Body of pancreas (tissue), 4 donors: ENCODE measurements around the gene CEP290. TPM values are rescaled to one million over a fixed set of nuclear protein-coding genes. Genes with fewer than 3 reads are reported as not detected.

Experiments used
- ATAC-seq: fragments of 150-250 bp; one replicate; pipeline ENCODE4 v1.9.1; 2016
- DNase-seq, 4 donors: peaks; one replicate each; pipeline ENCODE4 v3.0.0-alpha.2; 2019
- H3K27ac ChIP-seq, 4 donors: fragments of 200-600 bp; sonication (generic); 1 replicate in 3 of 4; 2 replicates in 1 of 4; pipeline versions ENCODE4 v1.5.1 to v1.6.1; 2016 to 2019; ENCODE audit warnings: mild to moderate bottlenecking in 1 of 4, mixed read lengths in 1 of 4, moderate library complexity in 1 of 4
- H3K27me3 ChIP-seq, 2 donors: fragments of 200-600 bp; sonication (generic); one replicate each; pipeline ENCODE4 v1.6.0; 2016; ENCODE audit warnings: mild to moderate bottlenecking in 1 of 2
- H3K36me3 ChIP-seq, 2 donors: fragments of 200-600 bp; sonication (generic); replicated peaks in 1 of 2; 2 replicates each; pipeline ENCODE4 v1.5.1; 2016; ENCODE audit warnings: low read depth in 2 of 2; ENCODE audit not compliant: insufficient read depth in 1 of 2
- H3K4me1 ChIP-seq: fragments of 200-600 bp; sonication (generic); one replicate; pipeline ENCODE4 v1.6.0; 2016
- H3K4me3 ChIP-seq, 2 donors: fragments of 200-600 bp; sonication (generic); 1 replicate in 1 of 2; 2 replicates in 1 of 2; pipeline ENCODE4 v1.5.1; 2016 to 2019
- H3K9me3 ChIP-seq, 3 donors: fragments of 200-600 bp; sonication (generic); 1 replicate in 2 of 3; 2 replicates in 1 of 3; pipeline ENCODE4 v1.5.1; 2016
- POLR2A ChIP-seq, 3 donors: fragments of 450-650 bp; IDR thresholded peaks; one replicate each; pipeline ENCODE4 v1.6.1; 2016; ENCODE audit warnings: antibody characterized with exemption in 3 of 3, mild to moderate bottlenecking in 2 of 3
- WGBS, 2 donors: methylation state at CpG; one replicate each; pipeline ENCODE4 v1.1.5; 2017; 5-methylcytosine and 5-hydroxymethylcytosine counted together
- intact Hi-C: fragments of 100-400 bp; cut with DNase I; formaldehyde crosslinking; loops from one replicate; pipeline ENCODE4 v1.15.1; 2023
- total RNA-seq, 2 donors: library from RNA; depleted of rRNA; stranded (reverse); fragments of >200 nt; gene quantifications; one replicate each; pipeline ENCODE4 v1.1.0, GENCODE V29; 2016
- TF ChIP-seq, protein P1 (sequence below), 7 experiments: fragments of 450-650 bp in 4 of 7; fragments of 200-600 bp in 3 of 7; sonication (generic) in 3 of 7; IDR thresholded peaks; one replicate each; pipeline ENCODE4 v1.5.1; 2016 to 2019; ENCODE audit warnings: antibody characterized with exemption in 7 of 7

Gene CEP290, protein sequence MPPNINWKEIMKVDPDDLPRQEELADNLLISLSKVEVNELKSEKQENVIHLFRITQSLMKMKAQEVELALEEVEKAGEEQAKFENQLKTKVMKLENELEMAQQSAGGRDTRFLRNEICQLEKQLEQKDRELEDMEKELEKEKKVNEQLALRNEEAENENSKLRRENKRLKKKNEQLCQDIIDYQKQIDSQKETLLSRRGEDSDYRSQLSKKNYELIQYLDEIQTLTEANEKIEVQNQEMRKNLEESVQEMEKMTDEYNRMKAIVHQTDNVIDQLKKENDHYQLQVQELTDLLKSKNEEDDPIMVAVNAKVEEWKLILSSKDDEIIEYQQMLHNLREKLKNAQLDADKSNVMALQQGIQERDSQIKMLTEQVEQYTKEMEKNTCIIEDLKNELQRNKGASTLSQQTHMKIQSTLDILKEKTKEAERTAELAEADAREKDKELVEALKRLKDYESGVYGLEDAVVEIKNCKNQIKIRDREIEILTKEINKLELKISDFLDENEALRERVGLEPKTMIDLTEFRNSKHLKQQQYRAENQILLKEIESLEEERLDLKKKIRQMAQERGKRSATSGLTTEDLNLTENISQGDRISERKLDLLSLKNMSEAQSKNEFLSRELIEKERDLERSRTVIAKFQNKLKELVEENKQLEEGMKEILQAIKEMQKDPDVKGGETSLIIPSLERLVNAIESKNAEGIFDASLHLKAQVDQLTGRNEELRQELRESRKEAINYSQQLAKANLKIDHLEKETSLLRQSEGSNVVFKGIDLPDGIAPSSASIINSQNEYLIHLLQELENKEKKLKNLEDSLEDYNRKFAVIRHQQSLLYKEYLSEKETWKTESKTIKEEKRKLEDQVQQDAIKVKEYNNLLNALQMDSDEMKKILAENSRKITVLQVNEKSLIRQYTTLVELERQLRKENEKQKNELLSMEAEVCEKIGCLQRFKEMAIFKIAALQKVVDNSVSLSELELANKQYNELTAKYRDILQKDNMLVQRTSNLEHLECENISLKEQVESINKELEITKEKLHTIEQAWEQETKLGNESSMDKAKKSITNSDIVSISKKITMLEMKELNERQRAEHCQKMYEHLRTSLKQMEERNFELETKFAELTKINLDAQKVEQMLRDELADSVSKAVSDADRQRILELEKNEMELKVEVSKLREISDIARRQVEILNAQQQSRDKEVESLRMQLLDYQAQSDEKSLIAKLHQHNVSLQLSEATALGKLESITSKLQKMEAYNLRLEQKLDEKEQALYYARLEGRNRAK (N-terminal part only)
- 10 to 100 TPM; 20.4 to 22.6 TPM for total RNA-seq

DNA sequence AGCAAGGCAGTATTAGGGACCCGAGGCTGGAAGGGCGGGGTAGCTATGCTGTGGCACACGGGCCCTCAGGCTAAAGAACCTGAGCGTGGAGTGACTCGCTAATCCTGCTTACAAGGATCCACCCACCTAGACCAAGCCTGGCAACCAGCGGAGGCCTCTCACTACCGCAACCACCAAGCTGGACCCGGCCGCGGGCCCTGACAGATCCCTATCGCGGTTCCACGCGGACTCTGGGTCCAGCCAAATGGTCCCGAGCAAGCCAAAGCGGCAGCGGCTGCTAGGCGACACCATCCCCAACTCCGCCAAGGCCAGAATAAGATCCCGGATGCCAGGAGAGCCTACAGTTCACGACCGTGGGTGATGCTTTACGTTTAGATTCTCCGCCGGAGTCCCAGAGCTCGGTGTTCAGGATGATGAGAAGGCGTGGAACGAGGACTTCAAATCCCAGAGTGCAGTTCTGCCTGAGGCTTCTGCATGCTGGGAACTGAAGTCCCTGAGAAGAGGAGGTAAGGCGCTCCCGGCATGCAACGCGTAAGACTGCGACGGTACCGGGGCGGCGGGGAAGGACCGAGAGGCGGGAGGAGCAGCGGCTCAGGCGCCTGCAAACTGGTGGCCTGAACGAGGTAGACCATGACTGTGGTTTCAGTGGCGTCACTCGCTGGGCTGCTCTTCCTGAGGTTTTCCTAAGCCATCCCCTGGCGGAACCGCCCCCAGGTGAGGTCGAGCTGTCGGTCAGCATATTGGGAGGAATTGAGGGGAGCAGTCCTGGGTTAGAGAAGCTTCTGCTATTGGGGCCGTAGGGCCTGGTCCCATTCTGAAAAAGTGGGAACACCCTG lies at the start of gene CEP290, which contains the start of gene TMTC3:
Gene CEP290, minus strand, starts transcription at position 315 of the 836 bp plus-strand sequence. CDS start 781 bp downstream, outside the sequence.
Gene TMTC3, plus strand, starts transcription at position 534 of the 836 bp plus-strand sequence. CDS start 6,009 bp downstream, outside the sequence.
- peak within 1 kb of the TSS; percentile 22 to 30 for H3K4me3 ChIP-seq
- no peaks in the 10 kb centered on the region for H3K27me3 ChIP-seq
- peaks cover 11% of the 10 kb centered on the region for H3K4me1 ChIP-seq
- 0% methylated on average over 27 to 49 of the region's 49 CpGs for WGBS, 2 donors
- DNase-seq (peak; percentile 94 to 99 (median 96)), ATAC-seq (peak; percentile 98)
- H3K36me3 ChIP-seq = no peaks in the 10 kb centered on the region
- TF ChIP-seq, protein P1, sequence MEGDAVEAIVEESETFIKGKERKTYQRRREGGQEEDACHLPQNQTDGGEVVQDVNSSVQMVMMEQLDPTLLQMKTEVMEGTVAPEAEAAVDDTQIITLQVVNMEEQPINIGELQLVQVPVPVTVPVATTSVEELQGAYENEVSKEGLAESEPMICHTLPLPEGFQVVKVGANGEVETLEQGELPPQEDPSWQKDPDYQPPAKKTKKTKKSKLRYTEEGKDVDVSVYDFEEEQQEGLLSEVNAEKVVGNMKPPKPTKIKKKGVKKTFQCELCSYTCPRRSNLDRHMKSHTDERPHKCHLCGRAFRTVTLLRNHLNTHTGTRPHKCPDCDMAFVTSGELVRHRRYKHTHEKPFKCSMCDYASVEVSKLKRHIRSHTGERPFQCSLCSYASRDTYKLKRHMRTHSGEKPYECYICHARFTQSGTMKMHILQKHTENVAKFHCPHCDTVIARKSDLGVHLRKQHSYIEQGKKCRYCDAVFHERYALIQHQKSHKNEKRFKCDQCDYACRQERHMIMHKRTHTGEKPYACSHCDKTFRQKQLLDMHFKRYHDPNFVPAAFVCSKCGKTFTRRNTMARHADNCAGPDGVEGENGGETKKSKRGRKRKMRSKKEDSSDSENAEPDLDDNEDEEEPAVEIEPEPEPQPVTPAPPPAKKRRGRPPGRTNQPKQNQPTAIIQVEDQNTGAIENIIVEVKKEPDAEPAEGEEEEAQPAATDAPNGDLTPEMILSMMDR (IDR thresholded peaks at IDR 0.05) = peak in 1 of 7 experiments; percentile 16
- peak; percentile 26 to 79 (median 75) for TF ChIP-seq POLR2A (IDR thresholded peaks at IDR 0.05)
- intact Hi-C loops = no loop called here
- no peaks in the 10 kb centered on the region for H3K9me3 ChIP-seq
- H3K27ac ChIP-seq = peak within 1 kb of the TSS; percentile 1 to 77 (median 60)

GRCh38 chr12:88188180-88188579 lies 46.3 kb upstream of the CEP290 start:
- intact Hi-C loops = no loop called here
- Histone ChIP-seq H3K9me3 (no peaks in the 10 kb centered on the region), H3K27ac (no peak overlapping the region), H3K27me3 (no peaks in the 10 kb centered on the region), H3K4me1 (no peaks in the 10 kb centered on the region), H3K4me3 (no peak overlapping the region), H3K36me3 (no peaks in the 10 kb centered on the region)
- 80 to 95% methylated on average over 1 of the region's 1 CpG for WGBS, 2 donors
- no peak for DNase-seq
- no peak for ATAC-seq
- no peak for TF ChIP-seq POLR2A (IDR thresholded peaks at IDR 0.05)
- TF ChIP-seq, protein P1 (IDR thresholded peaks at IDR 0.05) = no peak

DNA sequence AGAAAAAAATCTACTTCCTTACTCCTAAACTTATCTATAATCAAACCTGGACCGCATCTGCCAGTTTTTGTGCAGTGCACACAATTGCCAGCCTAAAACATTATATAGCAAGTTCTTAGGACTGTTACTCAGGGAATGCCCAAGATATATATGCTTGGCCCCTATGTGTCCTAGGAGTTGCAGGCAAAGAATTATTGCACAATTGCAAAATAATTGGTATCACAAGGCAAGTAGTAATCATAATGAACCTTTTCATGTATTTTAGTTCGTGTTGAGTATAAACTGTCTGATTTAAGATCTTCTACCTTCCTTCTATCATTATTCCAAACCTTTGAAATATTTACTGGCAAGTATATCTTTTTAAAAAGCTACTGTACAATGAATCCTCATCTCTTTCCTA lies 45.7 kb upstream of the CEP290 start:
- TF ChIP-seq, protein P1 (IDR thresholded peaks at IDR 0.05) = no peak
- no peak for TF ChIP-seq POLR2A (IDR thresholded peaks at IDR 0.05)
- Histone ChIP-seq H3K36me3 (no peaks in the 10 kb centered on the region), H3K4me3 (no peak overlapping the region), H3K9me3 (no peaks in the 10 kb centered on the region), H3K27ac (no peak overlapping the region), H3K4me1 (no peaks in the 10 kb centered on the region), H3K27me3 (no peaks in the 10 kb centered on the region)
- intact Hi-C loops = no loop called here
- ATAC-seq (no peak), DNase-seq (no peak)
- 88 to 93% methylated on average over 2 of the region's 2 CpGs for WGBS, 2 donors

- intact Hi-C loops = no loop called here
- no peaks in the 10 kb centered on the region for H3K36me3 ChIP-seq
- no peak for ATAC-seq
- H3K4me3 ChIP-seq = no peak overlapping the region
- H3K9me3 ChIP-seq = no peaks in the 10 kb centered on the region
- no peaks in the 10 kb centered on the region for H3K27me3 ChIP-seq
- H3K4me1 ChIP-seq = no peaks in the 10 kb centered on the region
- H3K27ac ChIP-seq = peak overlapping the region in 1 of 4 donors; percentile 26
- no peak for DNase-seq
- TF ChIP-seq, protein P1 (IDR thresholded peaks at IDR 0.05) = no peak
- no peak for TF ChIP-seq POLR2A (IDR thresholded peaks at IDR 0.05)
These were observed 44.1 kb upstream of the CEP290 start for GRCh38 chr12:88185988-88186387.
